Natural killer cell (primary cell): ENCODE results near the gene MCM8. TPM values are rescaled to one million over a fixed set of nuclear protein-coding genes. Genes with fewer than 3 reads are reported as not detected.

ENCODE experiments used
- ATAC-seq, 3 donors: fragments of 150-1000 bp in 2 of 3; fragments of 200-7000 bp in 1 of 3; cut with Tn5 transposase; 1 replicate in 1 of 3; 2 replicates in 2 of 3; pipeline ENCODE4 v1.10.0; 2021; ENCODE audit warnings: mild to moderate bottlenecking in 2 of 3, moderate library complexity in 2 of 3
- DNase-seq, 2 donors: peaks; one replicate each; pipeline versions ENCODE4 v3.0.0 to v3.0.0-alpha.2; 2013 to 2021; ENCODE audit warnings: mixed read lengths in 1 of 2
- H3K27ac ChIP-seq: one replicate; pipeline ENCODE4 v1.5.1; 2013; ENCODE audit warnings: mild to moderate bottlenecking, low read length
- H3K27me3 ChIP-seq: one replicate; pipeline ENCODE4 v1.6.1; 2013; ENCODE audit warnings: low read length; ENCODE audit not compliant: control insufficient read depth, insufficient read depth
- H3K36me3 ChIP-seq: one replicate; pipeline ENCODE4 v1.6.1; 2013; ENCODE audit warnings: low read length; ENCODE audit not compliant: control insufficient read depth, insufficient read depth
- H3K4me1 ChIP-seq: one replicate; pipeline ENCODE4 v1.6.1; 2013; ENCODE audit warnings: low read length; ENCODE audit not compliant: control insufficient read depth, insufficient read depth
- H3K4me3 ChIP-seq: one replicate; pipeline ENCODE4 v1.5.1; 2013; ENCODE audit warnings: low read length
- H3K9me3 ChIP-seq: one replicate; pipeline ENCODE4 v1.6.1; 2013; ENCODE audit warnings: low read length; ENCODE audit not compliant: control insufficient read depth, insufficient read depth
- H3K27ac Mint-ChIP-seq, 2 donors: one replicate each; pipeline ENCODE4 v1.8.0; 2022; ENCODE audit warnings: mild to moderate bottlenecking in 2 of 2, mixed read lengths in 2 of 2, moderate library complexity in 1 of 2
- H3K27me3 Mint-ChIP-seq, 2 donors: one replicate each; pipeline ENCODE4 v1.8.0; 2022; ENCODE audit warnings: low read depth in 2 of 2, mixed read lengths in 2 of 2
- H3K36me3 Mint-ChIP-seq: one replicate; pipeline ENCODE4 v1.8.0; 2022; ENCODE audit warnings: mixed read lengths
- H3K4me1 Mint-ChIP-seq, 2 donors: one replicate each; pipeline ENCODE4 v1.8.0; 2022; ENCODE audit warnings: mixed read lengths in 2 of 2
- H3K4me3 Mint-ChIP-seq: one replicate; pipeline ENCODE4 v1.8.0; 2022; ENCODE audit warnings: mild to moderate bottlenecking, moderate library complexity, mixed read lengths
- H3K9me3 Mint-ChIP-seq, 2 donors: one replicate each; pipeline ENCODE4 v1.8.0; 2022; ENCODE audit warnings: mixed read lengths in 2 of 2
- whole genome bisulfite sequencing: methylation state at CpG from one replicate; pipeline ENCODE4 v1.1.7; 2013; ENCODE audit warnings: missing lambda C conversion rate; ENCODE audit not compliant: insufficient coverage; 5-methylcytosine and 5-hydroxymethylcytosine counted together
- intact Hi-C: fragments of 100-400 bp; cut with micrococcal nuclease; formaldehyde crosslinking; loops from one replicate; pipeline ENCODE4 v1.14.2; 2022
- total RNA-seq, 4 donors: library from RNA; stranded (reverse); fragments of 120-200 nt in 1 of 4; gene quantifications; one replicate each; pipeline versions ENCODE4 v1.2.3 to v1.2.4, GENCODE V29; 2013 to 2022
- TF ChIP-seq, protein P1 (sequence below): fragments of 200-600 bp; IDR thresholded peaks from one replicate; pipeline ENCODE4 v1.8.0; 2022; ENCODE audit warnings: antibody characterized with exemption

Gene MCM8
- total RNA-seq, 3 donors from 2014 or later (not counting 1 experiment from before 2014, with no cell fraction given), result 8.1 to 14.3 (median 9.0) TPM

- Histone ChIP-seq H3K4me1 (no peaks in the 10 kb centered on the region), H3K36me3 (peaks cover 13% of the 10 kb centered on the region), H3K9me3 (no peaks in the 10 kb centered on the region), H3K27ac (no peak overlapping the region), H3K27me3 (no peaks in the 10 kb centered on the region), H3K4me3 (no peak overlapping the region)
- H3K9me3 Mint-ChIP-seq, result no peaks in the 10 kb centered on the region
- H3K4me3 Mint-ChIP-seq, result no peak overlapping the region
- no peaks in the 10 kb centered on the region for H3K4me1 Mint-ChIP-seq
- H3K27ac Mint-ChIP-seq, result no peak overlapping the region
- ATAC-seq (no peak), DNase-seq (peak in 1 of 2 donors; percentile 21)
- TF ChIP-seq, protein P1, sequence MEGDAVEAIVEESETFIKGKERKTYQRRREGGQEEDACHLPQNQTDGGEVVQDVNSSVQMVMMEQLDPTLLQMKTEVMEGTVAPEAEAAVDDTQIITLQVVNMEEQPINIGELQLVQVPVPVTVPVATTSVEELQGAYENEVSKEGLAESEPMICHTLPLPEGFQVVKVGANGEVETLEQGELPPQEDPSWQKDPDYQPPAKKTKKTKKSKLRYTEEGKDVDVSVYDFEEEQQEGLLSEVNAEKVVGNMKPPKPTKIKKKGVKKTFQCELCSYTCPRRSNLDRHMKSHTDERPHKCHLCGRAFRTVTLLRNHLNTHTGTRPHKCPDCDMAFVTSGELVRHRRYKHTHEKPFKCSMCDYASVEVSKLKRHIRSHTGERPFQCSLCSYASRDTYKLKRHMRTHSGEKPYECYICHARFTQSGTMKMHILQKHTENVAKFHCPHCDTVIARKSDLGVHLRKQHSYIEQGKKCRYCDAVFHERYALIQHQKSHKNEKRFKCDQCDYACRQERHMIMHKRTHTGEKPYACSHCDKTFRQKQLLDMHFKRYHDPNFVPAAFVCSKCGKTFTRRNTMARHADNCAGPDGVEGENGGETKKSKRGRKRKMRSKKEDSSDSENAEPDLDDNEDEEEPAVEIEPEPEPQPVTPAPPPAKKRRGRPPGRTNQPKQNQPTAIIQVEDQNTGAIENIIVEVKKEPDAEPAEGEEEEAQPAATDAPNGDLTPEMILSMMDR, result no peak
- intact Hi-C loops, result no loop called here
- WGBS, result 83% methylated on average over 7 of the region's 7 CpGs
- peaks cover 3 to 23% of the 10 kb centered on the region in 2 donors for H3K27me3 Mint-ChIP-seq
- H3K36me3 Mint-ChIP-seq, result no peaks in the 10 kb centered on the region
Observed at GRCh38 chr20:5933802-5934436, 16.5 kb upstream of the MCM8 start.

DNA sequence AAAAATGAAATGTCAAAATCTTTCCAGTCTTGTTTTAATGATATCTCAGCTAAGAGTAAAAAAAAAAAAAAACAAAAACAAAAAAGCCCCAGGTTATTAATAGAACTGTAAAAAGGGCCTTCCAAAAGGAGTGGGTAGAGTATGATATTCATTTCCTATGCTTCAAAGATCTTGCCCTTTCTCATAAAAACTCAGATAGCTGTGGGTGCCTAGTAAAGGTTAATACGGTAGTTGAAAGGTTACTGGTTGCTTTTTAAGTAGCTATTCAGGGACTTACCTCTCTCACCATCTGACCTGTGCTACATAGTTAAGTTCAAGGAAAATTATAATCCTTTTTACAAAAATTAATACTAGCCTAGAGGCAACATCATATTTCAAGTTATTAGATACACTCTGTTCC, 15.1 kb upstream of the MCM8 start:
- H3K36me3 ChIP-seq, result peaks cover 24% of the 10 kb centered on the region
- ATAC-seq, result no peak
- intact Hi-C loops, result no loop called here
- no peak overlapping the region for H3K4me3 Mint-ChIP-seq
- peaks cover 3 to 9% of the 10 kb centered on the region in 2 donors for H3K27me3 Mint-ChIP-seq
- no peaks in the 10 kb centered on the region for H3K36me3 Mint-ChIP-seq
- TF ChIP-seq, protein P1, result no peak
- H3K4me1 Mint-ChIP-seq, result no peaks in the 10 kb centered on the region
- DNase-seq, result no peak
- no peak overlapping the region for H3K27ac Mint-ChIP-seq
- no peak overlapping the region for H3K27ac ChIP-seq
- H3K9me3 Mint-ChIP-seq, result no peaks in the 10 kb centered on the region
- no peaks in the 10 kb centered on the region for H3K9me3 ChIP-seq
- no CpG with 5 or more reads among the region's 1 CpG for WGBS
- H3K4me3 ChIP-seq, result no peak overlapping the region
- no peaks in the 10 kb centered on the region for H3K27me3 ChIP-seq
- H3K4me1 ChIP-seq, result no peaks in the 10 kb centered on the region

GRCh38 chr20:5936238-5936637, 14.2 kb upstream of the MCM8 start:
- 82% methylated on average over 3 of the region's 3 CpGs for WGBS
- Mint-ChIP-seq H3K27ac (no peak overlapping the region), H3K4me3 (no peak overlapping the region)

More at GRCh38 chr20:5936238-5936637, 14.2 kb upstream of the MCM8 start:
- no peaks in the 10 kb centered on the region for H3K27me3 ChIP-seq
- no peaks in the 10 kb centered on the region for H3K36me3 Mint-ChIP-seq
- H3K27ac ChIP-seq, result no peak overlapping the region
- no peak for DNase-seq
- no peak for ATAC-seq
- H3K4me1 Mint-ChIP-seq, result no peaks in the 10 kb centered on the region
- H3K9me3 ChIP-seq, result no peaks in the 10 kb centered on the region
- H3K36me3 ChIP-seq, result peaks cover 30% of the 10 kb centered on the region
- TF ChIP-seq, protein P1, result no peak
- H3K4me1 ChIP-seq, result no peaks in the 10 kb centered on the region
- H3K9me3 Mint-ChIP-seq, result no peaks in the 10 kb centered on the region
- H3K27me3 Mint-ChIP-seq, result peaks cover under 1 to 3% of the 10 kb centered on the region in 2 donors
- intact Hi-C loops, result no loop called here
- no peak overlapping the region for H3K4me3 ChIP-seq
